ENCODE measurements around the gene DENND5B.

Gene DENND5B

DNA sequence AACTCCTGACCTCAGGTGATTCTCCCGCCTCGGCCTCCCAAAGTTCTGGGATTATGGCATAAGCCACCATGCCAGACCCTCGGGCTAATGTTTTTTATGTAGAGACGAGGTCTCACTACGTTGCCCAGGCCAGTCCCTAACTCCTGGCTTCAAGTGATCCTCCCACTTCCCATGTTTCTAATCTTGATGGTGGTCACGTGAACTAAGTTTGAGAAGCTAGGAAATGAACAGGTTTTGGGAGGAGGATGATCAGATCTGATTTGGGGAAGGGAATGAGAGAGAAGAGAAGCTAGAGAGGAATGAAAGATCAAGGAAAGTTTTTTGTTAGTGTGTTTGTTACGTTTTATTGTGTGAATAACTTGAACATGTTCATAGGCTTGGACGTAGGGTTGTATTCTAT is 247.8 kb downstream of the DENND5B start:
- no peak overlapping the region for H3K9ac ChIP-seq (ENCODE audit: low read length)

DNA sequence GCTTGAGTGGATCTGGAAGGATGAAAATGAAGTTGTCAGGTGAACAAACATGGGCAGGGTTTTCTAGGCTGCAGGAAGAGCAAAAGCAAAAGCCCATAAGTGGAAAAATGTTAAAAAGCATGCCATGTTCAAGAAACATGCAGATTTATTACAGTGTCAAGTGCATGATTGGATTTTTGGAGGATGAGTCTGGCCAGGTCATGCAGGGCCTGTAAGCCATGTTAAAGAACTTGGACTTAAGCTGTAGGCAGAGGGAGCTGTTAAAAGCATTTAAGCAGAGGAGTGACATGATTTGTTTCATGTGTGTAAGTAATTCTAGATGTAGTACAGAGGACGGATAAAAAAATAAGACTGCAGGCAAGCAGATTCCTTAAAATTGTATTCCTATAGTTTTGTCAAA is 248.7 kb downstream of the DENND5B start:
- Histone ChIP-seq H3K36me3 (ENCODE audit: control insufficient read depth, insufficient read depth, low read length) (no peaks in the 10 kb centered on the region), H3K27ac (ENCODE audit: low read depth, low read length) (no peak overlapping the region), H3K9ac (ENCODE audit: low read length) (no peak overlapping the region), H3K4me1 (ENCODE audit: control insufficient read depth, insufficient read depth, low read length) (no peaks in the 10 kb centered on the region), H3K27me3 (ENCODE audit: control insufficient read depth, insufficient read depth, low read length) (no peaks in the 10 kb centered on the region), H3K4me3 (ENCODE audit: low read length) (no peak overlapping the region)

More for the DNA sequence above, 247.8 kb downstream of the DENND5B start:
- H3K27ac ChIP-seq (ENCODE audit: low read depth, low read length): no peak overlapping the region
- no peaks in the 10 kb centered on the region for H3K27me3 ChIP-seq (ENCODE audit: control insufficient read depth, insufficient read depth, low read length)
- H3K4me1 ChIP-seq (ENCODE audit: control insufficient read depth, insufficient read depth, low read length): no peaks in the 10 kb centered on the region
- no peak overlapping the region for H3K4me3 ChIP-seq (ENCODE audit: low read length)
- H3K36me3 ChIP-seq (ENCODE audit: control insufficient read depth, insufficient read depth, low read length): no peaks in the 10 kb centered on the region

DNA sequence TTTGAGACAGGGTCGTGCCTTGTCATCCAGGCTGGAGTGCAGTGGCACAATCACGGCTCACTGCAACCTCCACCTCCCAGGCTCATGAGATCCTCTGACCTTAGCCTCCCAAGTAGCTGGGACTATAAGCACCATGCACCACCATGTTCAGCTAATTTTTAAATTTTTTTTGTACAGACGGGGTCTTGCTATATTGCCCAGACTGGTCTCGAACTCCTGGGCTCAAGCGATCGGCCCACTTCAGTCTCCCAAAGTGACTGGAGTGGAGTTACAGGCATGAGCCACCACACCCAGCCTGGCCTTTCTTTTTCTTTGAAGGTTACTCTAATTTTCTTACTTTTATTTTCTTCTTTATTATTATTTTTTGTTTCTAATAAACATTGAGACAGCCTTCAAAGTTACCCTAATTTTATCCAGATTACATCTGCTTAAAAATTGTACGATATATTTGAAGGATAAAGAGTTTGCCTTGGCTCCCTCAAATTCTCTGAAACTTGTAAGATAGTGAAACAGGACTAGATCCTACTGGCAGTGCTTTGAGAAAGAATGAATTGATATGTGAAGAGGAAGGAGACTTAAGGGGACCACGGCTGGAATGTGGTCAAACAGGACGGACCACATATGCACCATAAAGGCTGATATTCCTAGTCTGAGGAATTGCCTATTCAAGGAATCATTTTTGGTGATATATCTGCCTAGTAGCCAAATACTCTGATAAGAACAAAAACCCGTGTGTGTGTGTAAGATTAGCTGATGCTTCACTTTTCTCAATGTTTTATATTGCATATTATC is 250.9 kb downstream of the DENND5B start:
- no peaks in the 10 kb centered on the region for H3K36me3 ChIP-seq (ENCODE audit: control insufficient read depth, insufficient read depth, low read length)
- no peak overlapping the region for H3K4me3 ChIP-seq (ENCODE audit: low read length)
- no peak overlapping the region for H3K9ac ChIP-seq (ENCODE audit: low read length)
- H3K4me1 ChIP-seq (ENCODE audit: control insufficient read depth, insufficient read depth, low read length): no peaks in the 10 kb centered on the region
- no peak overlapping the region for H3K27ac ChIP-seq (ENCODE audit: low read depth, low read length)
- H3K27me3 ChIP-seq (ENCODE audit: control insufficient read depth, insufficient read depth, low read length): no peaks in the 10 kb centered on the region

- H3K27ac ChIP-seq (ENCODE audit: low read depth, low read length): no peak overlapping the region
- H3K4me1 ChIP-seq (ENCODE audit: control insufficient read depth, insufficient read depth, low read length): no peaks in the 10 kb centered on the region
- H3K9ac ChIP-seq (ENCODE audit: low read length): no peak overlapping the region
- no peak overlapping the region for H3K4me3 ChIP-seq (ENCODE audit: low read length)
- no peaks in the 10 kb centered on the region for H3K36me3 ChIP-seq (ENCODE audit: control insufficient read depth, insufficient read depth, low read length)
- H3K27me3 ChIP-seq (ENCODE audit: control insufficient read depth, insufficient read depth, low read length): no peaks in the 10 kb centered on the region
Observed at GRCh38 chr12:31337952-31338351, 253.0 kb downstream of the DENND5B start.

Measured in rectal smooth muscle tissue (tissue), 1 donor.